HG03439 (cell line): ENCODE measurements around the gene AHCTF1.

Experiments
- ATAC-seq: cut with Tn5 transposase; IDR thresholded peaks from one replicate; pipeline ENCODE4 v1.9.1; 2021; ENCODE audit warnings: mild to moderate bottlenecking, moderate library complexity; ENCODE audit not compliant: unreplicated experiment

AHCTF1 gene

GRCh38 chr1:246801241-246802020 lies 130.3 kb downstream of the AHCTF1 start:
- ATAC-seq = no peak

- no peak for ATAC-seq
Measured at GRCh38 chr1:246800756-246801155, 131.0 kb downstream of the AHCTF1 start.

- ATAC-seq = no peak
Measured at GRCh38 chr1:246800356-246800755, 131.4 kb downstream of the AHCTF1 start.

- no peak for ATAC-seq
Measured at GRCh38 chr1:246798606-246799496, 132.9 kb downstream of the AHCTF1 start.

GRCh38 chr1:246798107-246798506 lies 133.6 kb downstream of the AHCTF1 start:
- ATAC-seq = no peak

GRCh38 chr1:246797597-246797996 lies 134.2 kb downstream of the AHCTF1 start:
- ATAC-seq = no peak

- ATAC-seq = no peak
Measured at GRCh38 chr1:246797157-246797556, 134.6 kb downstream of the AHCTF1 start.

- no peak for ATAC-seq
Measured at GRCh38 chr1:246795906-246796694, 135.6 kb downstream of the AHCTF1 start.

GRCh38 chr1:246794828-246795671 lies 136.7 kb downstream of the AHCTF1 start:
- ATAC-seq = no peak

- ATAC-seq = no peak
Measured at GRCh38 chr1:246794048-246794827, 137.5 kb downstream of the AHCTF1 start.

- ATAC-seq = no peak
Measured at GRCh38 chr1:246793356-246793896, 138.3 kb downstream of the AHCTF1 start.

- no peak for ATAC-seq
Measured at GRCh38 chr1:246792603-246793002, 139.1 kb downstream of the AHCTF1 start.

GRCh38 chr1:246791303-246791918 lies 140.3 kb downstream of the AHCTF1 start:
- no peak for ATAC-seq

GRCh38 chr1:246790833-246791232 lies 140.9 kb downstream of the AHCTF1 start:
- ATAC-seq = no peak

GRCh38 chr1:246790364-246790763 lies 141.4 kb downstream of the AHCTF1 start:
- no peak for ATAC-seq

- ATAC-seq = no peak
Measured at GRCh38 chr1:246789454-246790339, 142.1 kb downstream of the AHCTF1 start.
